GM18873 (cell line): Measurements from ENCODE around the gene DCAF10.
"Not testable (repeated sequence)": the region's sequence is repeated elsewhere in the genome, so short reads cannot be mapped to it uniquely, and the experiment has no call there.

Experiments
- ATAC-seq: cut with Tn5 transposase; IDR thresholded peaks from one replicate; pipeline ENCODE4 v1.9.1; 2021; ENCODE audit warnings: mild to moderate bottlenecking, moderate library complexity, moderate number of reproducible peaks; ENCODE audit not compliant: unreplicated experiment, low FRiP score

Gene DCAF10

DNA sequence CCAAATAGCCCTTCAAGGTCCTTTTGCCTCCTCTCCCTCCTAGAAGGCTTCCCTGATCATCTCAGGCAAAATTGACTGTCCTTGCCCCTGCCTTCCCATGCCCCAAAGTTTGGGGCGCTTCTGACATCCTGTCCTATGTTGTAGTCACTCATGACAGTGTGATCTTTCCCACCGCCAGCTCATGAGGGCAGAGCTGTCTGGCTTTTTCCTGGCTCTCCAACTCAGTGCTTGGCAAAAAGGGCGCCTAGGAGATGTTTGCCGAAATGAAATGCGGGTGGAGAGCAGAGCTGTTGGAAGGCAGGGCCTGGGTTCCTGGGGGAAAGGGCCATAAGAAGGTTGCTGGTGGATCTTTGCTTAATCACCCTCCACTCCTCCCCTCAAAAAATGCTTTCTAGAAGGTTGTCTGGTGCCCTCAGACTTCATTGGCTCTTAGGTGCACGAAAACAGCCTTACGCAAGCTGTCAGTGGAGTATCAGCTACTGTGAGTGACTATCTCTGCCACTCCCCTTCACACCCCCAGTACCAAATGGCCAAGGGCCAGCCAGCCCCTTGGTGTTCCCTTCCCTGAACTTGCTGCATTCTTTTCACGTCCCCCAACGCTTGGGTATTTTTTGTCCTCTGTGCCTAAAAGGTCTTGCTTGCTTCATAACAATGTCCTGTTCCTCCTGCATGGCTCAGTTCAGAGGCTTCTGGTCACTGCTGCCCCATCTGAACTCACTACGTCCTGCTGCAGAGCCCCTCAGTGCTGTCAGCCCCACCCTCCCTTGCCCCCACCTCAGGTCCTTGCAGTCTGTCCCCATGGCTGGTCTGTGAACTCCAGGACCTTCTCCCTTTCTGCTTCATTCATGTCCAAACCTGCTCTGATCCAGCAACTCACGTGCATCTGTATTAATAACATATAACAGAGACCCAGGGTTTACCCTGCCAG, 106.0 kb downstream of the DCAF10 start:
- ATAC-seq = no peak

DNA sequence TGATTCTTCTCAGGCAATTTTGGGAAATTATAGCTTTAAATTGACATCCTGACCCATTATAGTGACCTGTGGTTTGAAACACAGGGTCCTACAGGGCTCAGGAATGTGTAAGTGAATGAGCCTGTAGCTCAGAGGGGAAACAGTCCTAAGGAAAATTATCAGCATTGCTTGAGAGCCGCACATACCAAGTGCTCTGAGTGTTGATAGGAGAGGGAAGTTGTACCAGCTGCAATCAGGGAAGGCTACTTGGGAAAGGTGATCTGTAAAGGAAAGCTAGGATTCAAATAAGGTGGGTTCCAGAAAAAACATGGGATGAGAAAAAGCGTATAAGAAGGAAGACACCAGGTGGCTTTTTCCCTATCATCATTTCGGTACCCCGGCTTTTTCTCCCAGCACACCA, 107.7 kb downstream of the DCAF10 start:
- ATAC-seq = no peak

DNA sequence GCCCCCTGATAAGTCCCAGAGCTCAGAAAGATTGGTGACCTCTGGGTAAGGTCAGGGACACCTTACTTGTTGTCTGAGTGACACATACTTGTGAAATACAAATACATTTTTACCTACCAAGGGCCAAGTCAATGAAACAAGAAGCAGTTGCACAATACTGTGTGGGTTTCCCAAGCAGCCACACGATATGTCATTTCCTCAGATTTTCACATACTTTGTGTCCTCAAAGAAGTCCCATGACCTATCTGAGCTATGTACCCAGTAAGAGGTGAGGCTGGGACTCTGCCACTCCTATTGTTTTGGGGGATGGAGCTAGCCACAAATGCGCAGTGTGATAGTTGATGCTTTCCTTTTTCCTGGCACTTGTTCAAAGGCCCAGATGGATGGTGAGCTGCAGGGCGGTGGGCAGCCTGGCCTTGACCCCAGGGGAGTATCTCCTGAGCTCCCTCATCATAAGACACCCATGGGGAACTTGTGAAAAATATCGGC, 108.1 kb downstream of the DCAF10 start:
- no peak for ATAC-seq

DNA sequence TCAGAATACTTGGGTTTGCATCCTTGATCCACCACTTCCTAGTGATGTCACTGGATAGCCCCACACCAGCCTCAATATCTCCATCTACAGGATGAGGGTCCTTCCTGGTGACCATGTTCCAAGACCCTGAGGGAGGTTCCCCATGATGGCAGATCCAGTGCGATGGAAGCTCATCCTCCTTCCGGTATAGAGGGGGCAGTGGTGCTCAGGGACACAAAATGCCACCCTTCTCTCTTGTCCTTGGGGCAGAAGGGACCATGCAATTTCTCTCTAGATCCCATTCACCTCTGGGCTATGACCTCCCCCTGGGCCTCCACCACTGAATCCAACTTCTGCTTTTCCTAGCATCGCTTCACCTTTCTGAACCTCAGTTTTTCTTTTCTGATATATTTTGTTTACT, 108.7 kb downstream of the DCAF10 start:
- no peak for ATAC-seq

DNA sequence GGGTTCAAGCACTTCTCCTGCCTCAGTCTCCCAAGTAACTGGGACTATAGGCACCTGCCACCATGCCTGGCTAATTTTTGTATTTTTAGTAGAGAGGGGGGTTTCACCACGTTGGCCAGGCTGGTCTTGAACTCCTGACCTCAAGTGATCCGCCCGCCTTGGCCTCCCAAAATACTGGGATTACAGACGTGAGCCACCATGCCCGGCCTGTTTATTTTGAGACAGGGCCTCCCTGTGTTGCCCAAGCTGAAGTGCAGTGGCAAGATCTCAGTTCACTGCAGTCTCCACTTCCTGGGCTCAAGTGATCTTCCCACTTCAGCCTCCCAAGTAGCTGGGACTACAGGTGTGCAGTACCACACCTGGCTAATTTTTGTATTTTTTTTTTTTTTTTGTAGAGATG, 109.2 kb downstream of the DCAF10 start:
- ATAC-seq = not testable (repeated sequence)

DNA sequence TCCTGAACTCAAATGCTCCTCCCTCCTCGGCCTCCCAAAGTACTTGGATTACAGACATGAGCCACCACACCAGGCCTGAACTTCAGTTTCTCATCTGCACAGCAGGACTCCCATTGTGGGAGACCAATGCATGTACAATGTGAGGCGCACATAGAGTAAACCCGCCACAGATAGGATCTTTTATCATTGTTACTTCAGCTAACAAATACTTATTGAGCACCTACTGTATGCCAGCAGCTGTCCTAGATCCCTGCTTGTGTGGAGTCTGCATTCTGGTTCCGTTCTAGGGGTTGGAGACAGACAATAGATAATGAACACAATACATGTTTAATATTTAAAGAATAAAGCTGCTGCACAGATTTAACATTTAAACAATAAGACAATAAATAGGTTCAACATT, 109.7 kb downstream of the DCAF10 start:
- no peak for ATAC-seq

DNA sequence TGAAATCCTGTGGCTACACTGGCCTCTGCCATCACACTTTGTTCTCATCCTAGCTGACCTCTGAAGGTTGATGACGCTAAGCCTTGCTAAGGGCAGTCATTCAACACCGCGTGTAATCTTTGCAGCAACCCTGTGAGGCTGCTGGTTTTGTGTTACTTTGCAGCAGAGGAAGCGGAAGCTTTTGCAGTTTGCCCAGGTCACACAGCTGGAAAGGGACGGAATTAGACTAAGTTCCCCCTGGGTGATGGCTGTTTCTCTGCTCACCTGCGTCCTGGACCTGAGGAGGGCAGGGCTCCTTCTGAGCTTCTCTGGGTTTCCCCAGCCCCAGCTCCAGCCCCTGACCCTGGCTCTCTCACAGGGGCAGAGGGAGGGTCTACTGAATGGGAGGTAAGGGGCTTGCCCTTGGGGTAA, 110.7 kb downstream of the DCAF10 start:
- no peak for ATAC-seq

DNA sequence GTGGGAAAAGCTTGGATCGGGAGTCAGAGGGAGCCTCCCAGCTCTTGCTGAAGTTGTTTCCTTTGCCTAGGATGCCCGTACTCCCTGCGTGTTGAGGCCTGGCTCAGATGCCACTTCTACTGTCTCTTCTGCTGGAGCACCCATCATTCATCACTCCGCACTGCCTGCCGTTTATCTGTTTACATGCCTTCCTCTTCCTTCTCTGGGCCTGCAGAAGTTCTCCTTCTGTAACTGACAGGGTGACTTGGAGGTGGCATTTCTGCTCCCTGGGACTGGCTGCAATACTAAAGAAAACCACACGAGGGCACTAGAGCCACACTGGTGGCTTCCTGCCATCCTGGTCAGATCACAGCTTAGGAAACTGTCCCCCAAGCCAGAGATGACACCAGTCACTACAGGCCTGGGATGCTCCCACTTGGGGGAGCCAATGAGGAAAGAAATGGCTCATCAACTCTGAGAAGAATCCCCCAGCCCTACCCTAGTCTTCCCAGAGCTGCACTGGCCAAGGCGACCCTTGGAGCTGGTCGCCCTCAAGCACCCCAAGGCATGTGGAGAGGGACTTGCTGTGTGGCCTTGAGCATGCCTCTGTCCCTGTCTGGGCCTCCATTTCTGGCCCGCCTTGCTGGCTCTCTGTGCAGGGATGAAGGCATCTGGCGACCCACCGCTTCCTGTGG, 113.0 kb downstream of the DCAF10 start:
- ATAC-seq = peak; percentile 57

DNA sequence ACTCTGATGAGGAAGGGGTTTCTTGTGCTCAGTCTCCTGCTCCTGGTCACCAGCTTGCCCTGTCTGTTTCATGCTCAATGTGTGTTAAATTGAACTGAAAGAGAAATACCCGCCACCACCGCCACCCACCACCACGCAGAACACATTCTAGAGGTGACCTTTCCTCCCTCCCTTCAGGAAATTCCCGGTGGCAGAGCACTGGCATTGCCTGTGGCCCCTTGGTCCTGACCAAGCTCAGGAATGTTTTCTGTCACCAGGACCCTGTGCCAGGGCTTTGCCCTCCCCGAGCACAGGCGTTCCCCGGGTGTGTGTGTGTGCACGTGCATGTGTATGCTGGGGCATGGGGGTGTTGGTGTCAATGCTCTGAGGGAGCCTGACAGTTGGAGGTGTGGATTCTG, 113.6 kb downstream of the DCAF10 start:
- no peak for ATAC-seq

DNA sequence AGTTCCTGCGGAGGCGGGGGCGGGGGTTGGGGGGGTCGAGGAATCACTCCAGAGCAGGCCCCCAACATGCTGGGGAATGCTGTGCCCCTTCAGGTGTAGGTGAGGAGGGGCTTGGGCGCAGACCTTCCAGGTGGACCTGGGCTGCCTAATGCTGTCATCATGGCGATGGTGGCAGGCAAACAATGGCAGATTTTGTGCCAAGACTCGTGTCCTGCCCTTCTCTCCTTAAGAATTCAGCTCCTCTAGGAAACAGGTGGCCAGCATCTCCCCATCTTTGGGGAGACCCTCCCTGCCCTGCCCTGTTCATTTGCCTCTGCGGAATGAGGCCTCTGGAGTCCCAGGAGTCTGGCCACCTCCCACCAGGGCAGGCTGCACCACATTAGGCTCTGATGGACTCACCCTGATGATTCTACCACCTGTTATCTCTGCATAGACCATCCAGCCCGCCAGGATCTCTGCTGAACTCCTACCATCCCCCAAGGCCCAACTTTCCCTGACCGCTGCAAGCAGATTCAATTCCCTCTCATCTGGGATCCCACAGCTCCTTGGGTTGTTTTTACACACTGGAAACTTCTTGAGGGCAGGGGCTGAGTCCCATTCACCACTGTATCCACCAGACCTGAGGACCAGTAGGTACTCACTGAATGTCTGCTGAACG, 114.2 kb downstream of the DCAF10 start:
- ATAC-seq = no peak

DNA sequence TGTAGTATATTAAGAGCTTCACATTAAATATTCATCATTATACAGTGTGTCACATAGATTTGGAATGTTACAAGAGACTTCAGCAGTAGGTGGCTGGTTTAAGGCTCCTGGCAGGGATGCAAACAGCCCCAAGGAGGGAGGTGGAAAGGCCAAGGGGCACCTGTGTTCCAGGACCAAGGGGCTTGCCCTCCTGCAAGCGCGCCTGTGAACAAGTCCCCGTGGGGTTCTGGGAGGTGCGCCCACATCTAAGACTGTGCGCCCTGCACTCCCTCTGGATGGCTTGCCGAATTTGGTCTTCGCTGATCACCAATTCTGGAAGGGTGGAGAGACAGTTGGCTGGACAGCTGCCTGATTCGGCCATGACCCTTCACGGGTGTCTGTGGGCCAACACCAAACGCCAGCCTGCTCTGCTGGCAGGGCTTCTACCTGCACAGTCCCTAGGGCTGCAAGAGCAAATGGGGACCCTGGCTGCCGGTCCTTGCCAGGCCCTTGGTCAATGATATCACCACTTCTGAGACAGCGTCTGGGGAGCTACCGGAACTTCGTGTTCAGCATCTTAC, 115.4 kb downstream of the DCAF10 start:
- no peak for ATAC-seq

DNA sequence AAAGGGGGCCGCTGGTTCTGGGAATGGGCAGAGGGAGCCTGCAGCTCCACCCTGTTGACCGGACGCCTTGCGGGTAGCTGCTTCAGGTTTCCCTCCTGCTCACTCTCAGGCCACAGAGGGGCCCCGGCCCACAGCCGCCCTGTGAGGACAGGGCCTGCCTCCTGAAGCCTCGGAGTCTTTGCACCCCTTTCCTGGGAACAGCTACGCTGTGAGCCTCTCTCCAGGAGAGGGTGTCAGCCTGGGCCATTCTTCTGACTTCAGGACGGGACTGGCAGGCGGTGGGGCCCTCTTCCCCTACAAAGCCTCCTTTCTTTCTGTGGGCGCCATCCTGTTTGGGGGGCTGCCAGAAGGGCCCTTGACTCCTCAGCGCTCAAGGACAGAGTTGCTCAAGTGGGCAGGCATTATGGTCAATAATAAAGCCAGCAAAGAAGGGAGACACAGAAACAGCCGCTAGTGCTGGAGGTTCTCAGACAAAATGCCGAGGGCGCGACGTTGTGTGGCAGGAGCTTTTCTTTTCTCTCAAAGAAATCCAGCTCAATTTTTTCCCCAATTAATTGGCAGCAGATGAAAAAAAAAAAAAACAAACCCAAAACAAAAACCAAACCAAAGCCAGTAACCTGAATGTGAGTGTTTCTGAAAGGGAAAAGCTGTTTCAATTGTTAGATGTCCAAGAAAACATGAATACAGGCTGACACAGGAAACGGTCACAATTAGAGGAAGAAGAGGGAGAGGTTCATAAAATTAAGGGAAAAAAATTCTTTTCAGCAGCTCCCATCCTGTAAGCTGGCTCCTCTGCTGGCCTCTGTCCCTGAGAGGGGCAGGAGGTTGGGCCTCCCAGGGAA, 116.1 kb downstream of the DCAF10 start:
- no peak for ATAC-seq
